B cell (primary cell): ENCODE measurements around the gene ELOB. TPM values are rescaled to one million over a fixed set of nuclear protein-coding genes. Genes with fewer than 3 reads are reported as not detected.

ENCODE experiments used
- ATAC-seq: fragments of 200-7000 bp; cut with Tn5 transposase; one replicate; pipeline ENCODE4 v1.10.0; 2021; ENCODE audit warnings: low read depth, mild to moderate bottlenecking, moderate number of reproducible peaks, moderate library complexity
- CTCF ChIA-PET: fragments of 350-600 bp; sonication (Branson Sonifier 250); formaldehyde crosslinking; loops from one replicate; lab custom pipeline; 2021; ENCODE audit warnings: antibody characterized with exemption, inconsistent platforms; lab: Charles Lee
- POLR2A ChIA-PET: fragments of 350-600 bp; sonication (Branson Sonifier 250); formaldehyde crosslinking; loops from one replicate; lab custom pipeline; 2021; ENCODE audit warnings: antibody characterized with exemption; lab: Charles Lee
- DNase-seq: peaks from one replicate; pipeline ENCODE4 v3.0.0; 2013
- H2AFZ ChIP-seq: 2 replicates; pipeline ENCODE4 v1.6.1; 2012; ENCODE audit warnings: mild to moderate bottlenecking, low read depth, low read length; ENCODE audit not compliant: insufficient read depth, poor library complexity, severe bottlenecking
- H3K27ac ChIP-seq, 2 donors: 1 replicate in 1 of 2; 2 replicates in 1 of 2; pipeline ENCODE4 v1.5.1; 2012 to 2013; ENCODE audit warnings: low read length in 2 of 2, mild to moderate bottlenecking in 2 of 2, moderate library complexity in 1 of 2
- H3K27me3 ChIP-seq, 4 experiments: fragments of 200-600 bp in 1 of 4; sonication (generic) in 1 of 4; replicated peaks in 1 of 4; 1 replicate in 2 of 4; 2 replicates in 2 of 4; pipeline versions ENCODE4 v1.6.1 to v1.7.0; 2013 to 2016; ENCODE audit warnings: low read length in 3 of 4, mild to moderate bottlenecking in 2 of 4, mixed read lengths in 1 of 4, moderate library complexity in 1 of 4; ENCODE audit not compliant: insufficient read depth in 4 of 4, control insufficient read depth in 3 of 4; ENCODE audit errors: control extremely low read depth in 1 of 4
- H3K36me3 ChIP-seq, 2 experiments: replicated peaks in 1 of 2; 1 replicate in 1 of 2; 2 replicates in 1 of 2; pipeline versions ENCODE4 v1.6.1 to v1.7.1; 2013; ENCODE audit warnings: low read length in 1 of 2; ENCODE audit not compliant: insufficient read depth in 2 of 2, control insufficient read depth in 1 of 2; ENCODE audit errors: control extremely low read depth in 1 of 2, extremely low read depth in 1 of 2
- H3K4me1 ChIP-seq, 2 donors: fragments of 200-600 bp in 1 of 2; sonication (generic) in 1 of 2; 1 replicate in 1 of 2; 2 replicates in 1 of 2; pipeline versions ENCODE4 v1.5.1 to v1.6.1; 2013 to 2017; ENCODE audit warnings: low read length in 2 of 2; ENCODE audit not compliant: control insufficient read depth in 2 of 2, insufficient read depth in 2 of 2
- H3K4me2 ChIP-seq: replicated peaks from 2 replicates; pipeline ENCODE3; 2012; ENCODE audit warnings: mild to moderate bottlenecking, low read depth, low read length; ENCODE audit not compliant: poor library complexity, severe bottlenecking
- H3K4me3 ChIP-seq, 5 experiments: fragments of 200-600 bp in 1 of 5; sonication (generic) in 1 of 5; 1 replicate in 3 of 5; 2 replicates in 2 of 5; pipeline versions ENCODE4 v1.5.1 to v1.7.0; 2011 to 2016; ENCODE audit warnings: low read length in 4 of 5, mild to moderate bottlenecking in 4 of 5, low read depth in 2 of 5, control low read depth in 1 of 5, moderate library complexity in 1 of 5; ENCODE audit not compliant: insufficient read depth in 1 of 5; ENCODE audit errors: control extremely low read depth in 1 of 5, extremely low read depth in 1 of 5
- H3K79me2 ChIP-seq: fragments of 200-600 bp; sonication (generic); one replicate; pipeline ENCODE4 v1.6.0; 2016; ENCODE audit warnings: low read length; ENCODE audit not compliant: control insufficient read depth, insufficient read depth
- H3K9ac ChIP-seq: fragments of 200-600 bp; sonication (generic); 2 replicates; pipeline ENCODE4 v1.6.1; 2017; ENCODE audit warnings: mild to moderate bottlenecking, low read length, moderate library complexity
- H3K9me3 ChIP-seq, 3 donors: one replicate each; pipeline versions ENCODE4 v1.6.1 to v1.7.1; 2013; ENCODE audit warnings: low read length in 2 of 3; ENCODE audit not compliant: control insufficient read depth in 2 of 3, insufficient read depth in 1 of 3; ENCODE audit errors: control extremely low read depth in 1 of 3
- H4K20me1 ChIP-seq: 2 replicates; pipeline ENCODE4 v1.6.0; 2012; ENCODE audit warnings: mild to moderate bottlenecking, low read length; ENCODE audit not compliant: insufficient read depth, control insufficient read depth, poor library complexity, severe bottlenecking
- H3K27ac Mint-ChIP-seq: one replicate; pipeline ENCODE4 v1.8.0; 2021; ENCODE audit warnings: mixed read lengths
- H3K27me3 Mint-ChIP-seq: one replicate; pipeline ENCODE4 v1.8.0; 2021; ENCODE audit warnings: mixed read lengths
- H3K4me1 Mint-ChIP-seq: one replicate; pipeline ENCODE4 v1.8.0; 2021; ENCODE audit warnings: mixed read lengths
- H3K4me3 Mint-ChIP-seq: one replicate; pipeline ENCODE4 v1.8.0; 2021; ENCODE audit warnings: mixed read lengths
- H3K9me3 Mint-ChIP-seq: one replicate; pipeline ENCODE4 v1.8.0; 2022; ENCODE audit warnings: mixed read lengths; ENCODE audit not compliant: insufficient read depth
- EZH2 ChIP-seq: IDR thresholded peaks from 2 replicates; pipeline ENCODE4 v1.6.1; 2012; ENCODE audit warnings: borderline replicate concordance, low read depth, mild to moderate bottlenecking, moderate library complexity, low read length; ENCODE audit not compliant: insufficient read depth, poor library complexity, severe bottlenecking
- WGBS: methylation state at CpG from one replicate; pipeline ENCODE4 v1.1.5; 2013; ENCODE audit warnings: missing lambda C conversion rate; ENCODE audit not compliant: insufficient coverage; 5-methylcytosine and 5-hydroxymethylcytosine counted together
- intact Hi-C: fragments of 100-400 bp; cut with micrococcal nuclease; formaldehyde crosslinking; loops from one replicate; pipeline ENCODE4 v1.10.0; 2022
- polyA plus RNA-seq: library from polyadenylated mRNA; depleted of rRNA; stranded (reverse); fragments of >200 nt; gene quantifications from 2 replicates; pipeline ENCODE4 v1.2.3, GENCODE V29; 2012
- total RNA-seq, 2 donors: library from RNA; stranded (reverse); fragments of 120-200 nt in 1 of 2; gene quantifications; 1 replicate in 1 of 2; 2 replicates in 1 of 2; pipeline versions ENCODE4 v1.2.3 to v1.2.4, GENCODE V29; 2013 to 2022
- TF ChIP-seq, protein P1 (sequence below): fragments of 200-600 bp; IDR thresholded peaks from one replicate; pipeline ENCODE4 v1.8.0; 2022; ENCODE audit warnings: antibody characterized with exemption, mild to moderate bottlenecking

Gene ELOB
- total and polyA plus RNA-seq, 2 donors (not counting 1 experiment from before 2014, with no cell fraction given): 93.1 to 136 TPM

DNA sequence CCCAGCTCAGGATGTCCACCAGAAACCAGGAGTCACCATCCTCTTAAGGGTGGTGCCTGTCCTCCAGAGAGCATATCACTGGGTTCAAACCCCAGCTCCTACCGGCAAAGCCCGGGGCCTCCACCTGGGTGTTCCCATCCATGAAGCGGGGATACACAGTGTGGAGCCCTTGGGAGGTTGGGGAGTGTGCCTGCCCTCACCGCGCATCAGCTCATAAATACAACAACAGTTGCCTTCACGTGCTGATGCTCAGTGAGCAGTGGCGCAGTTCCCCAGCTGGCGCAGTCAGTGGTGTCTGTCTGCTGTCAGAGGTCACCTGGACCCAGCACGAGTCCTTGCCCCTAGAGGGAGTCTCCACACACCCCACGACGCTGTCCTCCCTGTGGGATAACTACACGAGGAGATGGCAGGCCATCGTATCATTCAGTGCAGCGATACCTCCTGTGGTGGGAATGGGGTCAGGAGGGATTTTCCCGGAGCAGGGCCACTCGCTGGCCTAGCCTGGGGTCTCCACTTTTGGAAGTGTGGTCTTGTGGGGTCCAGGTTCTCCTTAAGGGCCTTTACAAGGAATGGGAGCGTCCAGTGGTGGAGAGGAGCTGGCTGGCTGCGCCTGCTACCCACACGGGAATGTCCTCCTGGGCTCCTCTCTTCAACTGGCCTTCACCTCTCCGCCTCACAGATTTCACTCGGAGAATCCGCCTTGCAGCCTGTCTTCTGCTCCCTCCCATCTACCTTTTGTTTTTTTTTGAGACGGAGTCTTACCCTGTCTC, 2.3 kb upstream of the ELOB start:
- no peak overlapping the region for H3K9ac ChIP-seq
- no peak overlapping the region for H3K4me3 ChIP-seq
- peak overlapping the region; percentile 98 for H3K27ac Mint-ChIP-seq
- peaks cover 39% of the 10 kb centered on the region for H3K79me2 ChIP-seq
- no peaks in the 10 kb centered on the region for H3K27me3 ChIP-seq
- H3K36me3 ChIP-seq: peaks cover 0 to 8% of the 10 kb centered on the region in 2 experiments
- H4K20me1 ChIP-seq: peaks cover 13% of the 10 kb centered on the region
- H3K4me2 ChIP-seq: no peak overlapping the region
- TF ChIP-seq, protein P1, sequence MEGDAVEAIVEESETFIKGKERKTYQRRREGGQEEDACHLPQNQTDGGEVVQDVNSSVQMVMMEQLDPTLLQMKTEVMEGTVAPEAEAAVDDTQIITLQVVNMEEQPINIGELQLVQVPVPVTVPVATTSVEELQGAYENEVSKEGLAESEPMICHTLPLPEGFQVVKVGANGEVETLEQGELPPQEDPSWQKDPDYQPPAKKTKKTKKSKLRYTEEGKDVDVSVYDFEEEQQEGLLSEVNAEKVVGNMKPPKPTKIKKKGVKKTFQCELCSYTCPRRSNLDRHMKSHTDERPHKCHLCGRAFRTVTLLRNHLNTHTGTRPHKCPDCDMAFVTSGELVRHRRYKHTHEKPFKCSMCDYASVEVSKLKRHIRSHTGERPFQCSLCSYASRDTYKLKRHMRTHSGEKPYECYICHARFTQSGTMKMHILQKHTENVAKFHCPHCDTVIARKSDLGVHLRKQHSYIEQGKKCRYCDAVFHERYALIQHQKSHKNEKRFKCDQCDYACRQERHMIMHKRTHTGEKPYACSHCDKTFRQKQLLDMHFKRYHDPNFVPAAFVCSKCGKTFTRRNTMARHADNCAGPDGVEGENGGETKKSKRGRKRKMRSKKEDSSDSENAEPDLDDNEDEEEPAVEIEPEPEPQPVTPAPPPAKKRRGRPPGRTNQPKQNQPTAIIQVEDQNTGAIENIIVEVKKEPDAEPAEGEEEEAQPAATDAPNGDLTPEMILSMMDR: no peak
- TF ChIP-seq EZH2: no peak
- peaks cover 17 to 29% of the 10 kb centered on the region in 2 donors for H3K4me1 ChIP-seq
- H3K9me3 ChIP-seq: no peaks in the 10 kb centered on the region
- H3K27me3 Mint-ChIP-seq: no peaks in the 10 kb centered on the region
- no peak for ATAC-seq
- H3K4me3 Mint-ChIP-seq: peak overlapping the region; percentile 96
- DNase-seq: no peak
- ChIA-PET CTCF (interaction anchor here (0.9 kb wide), 1 partner anchor 89 kb away, joined by 4 read pairs; no protein-coding TSS in a partner anchor), POLR2A (interaction anchor here (0.6 to 3.9 kb wide), 2 partner anchors 27 to 209 kb away, joined by 3 to 31 read pairs; partner anchors contain the start of gene SRRM2)
- H3K27ac ChIP-seq: no peak overlapping the region
- H2AFZ ChIP-seq: no peak overlapping the region
- WGBS: 93% methylated on average over 22 of the region's 23 CpGs
- peaks cover 26% of the 10 kb centered on the region for H3K4me1 Mint-ChIP-seq
- no peaks in the 10 kb centered on the region for H3K9me3 Mint-ChIP-seq
- intact Hi-C loops: loop anchor here (5.0 to 10.0 kb wide), 4 partner anchors 85 to 787 kb away; partner anchors contain the start of genes KCTD5 and PKMYT1

DNA sequence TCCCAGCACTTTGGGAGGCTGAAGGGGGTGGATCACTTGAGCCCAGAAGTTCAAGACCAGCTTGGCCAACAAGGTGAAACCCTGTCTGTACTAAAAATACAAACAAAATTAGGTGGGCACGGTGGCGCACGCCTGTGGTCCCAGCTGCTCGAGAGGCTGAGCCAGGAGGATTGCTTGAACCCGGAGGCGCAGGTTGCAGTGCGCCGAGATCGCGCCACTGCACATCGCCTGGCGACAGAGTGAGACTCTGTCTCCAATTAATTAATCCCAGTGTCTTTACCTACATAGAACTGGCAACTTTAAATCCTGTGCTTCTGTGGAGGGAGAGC, 1.5 kb upstream of the ELOB start:
- H3K4me3 Mint-ChIP-seq: peak overlapping the region; percentile 96
- CTCF ChIA-PET: interaction anchor here (0.9 kb wide), 1 partner anchor 90 kb away, joined by 4 read pairs; no protein-coding TSS in a partner anchor
- POLR2A ChIA-PET: interaction anchor here (0.5 to 3.9 kb wide), 5 partner anchors 26 to 304 kb away, joined by 3 to 31 read pairs (median 3); partner anchors contain the start of genes PRSS27, SRRM2 and TBC1D24

More for the DNA sequence above, 1.5 kb upstream of the ELOB start:
- Histone ChIP-seq H3K4me2 (peak overlapping the region; percentile 95), H3K9ac (peak overlapping the region; percentile 100), H2AFZ (no peak overlapping the region), H4K20me1 (peaks cover 15% of the 10 kb centered on the region), H3K9me3 (no peaks in the 10 kb centered on the region), H3K27me3 (no peaks in the 10 kb centered on the region), H3K36me3 (peaks cover 0 to 10% of the 10 kb centered on the region in 2 experiments), H3K4me3 (peak overlapping the region in 4 of 5 experiments; percentile 78 to 97 (median 94)), H3K79me2 (peaks cover 39% of the 10 kb centered on the region), H3K4me1 (peaks cover 17 to 29% of the 10 kb centered on the region in 2 donors), H3K27ac (peak overlapping the region; percentile 98 to 99)
- Mint-ChIP-seq H3K27me3 (no peaks in the 10 kb centered on the region), H3K27ac (peak overlapping the region; percentile 98), H3K9me3 (no peaks in the 10 kb centered on the region), H3K4me1 (peaks cover 26% of the 10 kb centered on the region)
- no peak for DNase-seq
- ATAC-seq: no peak
- no peak for TF ChIP-seq EZH2
- TF ChIP-seq, protein P1: no peak
- WGBS: 89% methylated on average over 3 of the region's 12 CpGs
- intact Hi-C loops: loop anchor here (5.0 to 10.0 kb wide), 4 partner anchors 86 to 786 kb away; partner anchors contain the start of genes KCTD5 and PKMYT1
